ENCODE results near the gene RNF208.

Gene RNF208

GRCh38 chr9:137170486-137171148, 51.4 kb downstream of the RNF208 start:
- TF ChIP-seq CTCF (IDR thresholded peaks at IDR 0.05; ENCODE audit: control extremely low read depth, extremely low read depth, low read depth, missing control alignments): no peak
- ChIA-PET POLR2A (interaction anchor here (0.9 to 1.8 kb wide), 2 partner anchors 18 to 70 kb away, joined by 3 to 5 read pairs; partner anchors contain the start of gene TUBB4B), CTCF (interaction anchor here (1.2 to 1.8 kb wide), 4 partner anchors 18 to 141 kb away, joined by 3 to 5 read pairs (median 4); partner anchors contain the start of genes ANAPC2, MAN1B1 and SSNA1)
- DNase-seq (ENCODE audit: extremely low spot score): no peak

Measured in GM10248 (cell line).